WTC11 (cell line): ENCODE data around the gene KLHDC3. TPM values are rescaled to one million over a fixed set of nuclear protein-coding genes. Genes with fewer than 3 reads are reported as not detected.

Experiments used
- ATAC-seq: fragments of 200-7000 bp; cut with Tn5 transposase; 2 replicates; pipeline ENCODE4 v1.10.0; 2021; ENCODE audit warnings: mild to moderate bottlenecking, moderate library complexity
- CTCF ChIA-PET: fragments of 300-600 bp; sonication (Branson Sonifier 250); formaldehyde crosslinking; loops from one replicate; lab custom pipeline; 2021; ENCODE audit warnings: antibody characterized with exemption; lab: Charles Lee
- POLR2A ChIA-PET: fragments of 350-600 bp; sonication (Branson Sonifier 250); formaldehyde crosslinking; loops from one replicate; lab custom pipeline; 2021; ENCODE audit warnings: antibody characterized with exemption; lab: Charles Lee
- DNase-seq: peaks from one replicate; pipeline ENCODE4 v3.0.0; 2021; ENCODE audit warnings: low spot score
- H3K27ac Mint-ChIP-seq: 2 replicates; pipeline ENCODE4 v1.8.0; 2021; ENCODE audit warnings: mixed read lengths
- H3K27me3 Mint-ChIP-seq: 2 replicates; pipeline ENCODE4 v1.8.0; 2021; ENCODE audit warnings: low read depth, mild to moderate bottlenecking, moderate library complexity, mixed read lengths
- H3K36me3 Mint-ChIP-seq: 2 replicates; pipeline ENCODE4 v1.8.0; 2021; ENCODE audit warnings: mixed read lengths
- H3K4me1 Mint-ChIP-seq: 2 replicates; pipeline ENCODE4 v1.8.0; 2022; ENCODE audit warnings: mixed read lengths
- H3K4me3 Mint-ChIP-seq: 2 replicates; pipeline ENCODE4 v1.8.0; 2021; ENCODE audit warnings: mild to moderate bottlenecking, moderate library complexity, mixed read lengths
- H3K9me3 Mint-ChIP-seq: 2 replicates; pipeline ENCODE4 v1.8.0; 2021; ENCODE audit warnings: mixed read lengths
- ATF1 ChIP-seq: sonication (generic); formaldehyde crosslinking; IDR thresholded peaks from 2 replicates; pipeline ENCODE4 v1.8.1; 2023; ENCODE audit warnings: mild to moderate bottlenecking, moderate library complexity, missing genetic modification reagents
- CREB1 ChIP-seq: sonication (generic); formaldehyde crosslinking; IDR thresholded peaks from 2 replicates; pipeline ENCODE4 v1.8.0; 2023; ENCODE audit warnings: mild to moderate bottlenecking, missing genetic modification reagents
- GABPB1 ChIP-seq: sonication (generic); formaldehyde crosslinking; IDR thresholded peaks from 2 replicates; pipeline ENCODE4 v1.8.1; 2023; ENCODE audit warnings: mild to moderate bottlenecking, missing genetic modification reagents
- NFYB ChIP-seq: sonication (generic); formaldehyde crosslinking; conservative IDR thresholded peaks from 2 replicates; pipeline ENCODE4 v1.8.0; 2022; ENCODE audit warnings: low read depth, missing genetic modification reagents
- OVOL2 ChIP-seq: fragments of 250-450 bp; sonication (Bioruptor Pico); IDR thresholded peaks from 2 replicates; pipeline ENCODE4 v1.9.0; 2021; ENCODE audit warnings: mild to moderate bottlenecking, borderline replicate concordance
- SMAD4 ChIP-seq: sonication (generic); formaldehyde crosslinking; IDR thresholded peaks from 2 replicates; pipeline ENCODE4 v1.8.0; 2022; ENCODE audit warnings: mild to moderate bottlenecking, missing genetic modification reagents
- TEAD1 ChIP-seq: sonication (generic); formaldehyde crosslinking; IDR thresholded peaks from 2 replicates; pipeline ENCODE4 v1.8.0; 2022; ENCODE audit warnings: mild to moderate bottlenecking, missing genetic modification reagents
- TEAD4 ChIP-seq: sonication (generic); formaldehyde crosslinking; IDR thresholded peaks from 2 replicates; pipeline ENCODE4 v1.8.0; 2022; ENCODE audit warnings: mild to moderate bottlenecking, missing genetic modification reagents
- ZBTB21 ChIP-seq: sonication (generic); formaldehyde crosslinking; IDR thresholded peaks from 2 replicates; pipeline ENCODE4 v1.8.1; 2023; ENCODE audit warnings: mild to moderate bottlenecking, missing genetic modification reagents, borderline replicate concordance
- total RNA-seq: library from RNA; stranded (reverse); gene quantifications from 3 replicates; pipeline ENCODE4 v1.2.3, GENCODE V29; 2021
- TF ChIP-seq, protein P1 (sequence below): sonication (generic); formaldehyde crosslinking; IDR thresholded peaks from 2 replicates; pipeline ENCODE4 v1.8.0; 2022; ENCODE audit warnings: mild to moderate bottlenecking, missing genetic modification reagents
- TF ChIP-seq, protein P2 (sequence below): fragments of 250-450 bp; sonication (Bioruptor Pico); IDR thresholded peaks from 2 replicates; pipeline ENCODE4 v1.9.0; 2021; ENCODE audit warnings: mild to moderate bottlenecking
- TF ChIP-seq, protein P3 (sequence below): fragments of 250-450 bp; sonication (Bioruptor Pico); IDR thresholded peaks from 2 replicates; pipeline ENCODE4 v1.9.0; 2021; ENCODE audit warnings: moderate library complexity, mild to moderate bottlenecking, inconsistent platforms, borderline replicate concordance
- TF ChIP-seq, protein P4 (sequence below): sonication (generic); formaldehyde crosslinking; IDR thresholded peaks from 2 replicates; pipeline ENCODE4 v1.8.1; 2023; ENCODE audit warnings: mild to moderate bottlenecking, missing genetic modification reagents
- TF ChIP-seq, protein P5 (sequence below): sonication (generic); formaldehyde crosslinking; conservative IDR thresholded peaks from 2 replicates; pipeline ENCODE4 v1.8.1; 2023; ENCODE audit warnings: mild to moderate bottlenecking, low read depth, missing genetic modification reagents, moderate library complexity
- TF ChIP-seq, protein P6 (sequence below): fragments of 250-450 bp; sonication (Bioruptor Pico); IDR thresholded peaks from 2 replicates; pipeline ENCODE4 v2.1.2; 2022; ENCODE audit warnings: mild to moderate bottlenecking, moderate library complexity
- TF ChIP-seq, protein P7 (sequence below): sonication (generic); formaldehyde crosslinking; IDR thresholded peaks from 2 replicates; pipeline ENCODE4 v1.8.1; 2023; ENCODE audit warnings: mild to moderate bottlenecking, missing genetic modification reagents

The KLHDC3 gene
- total RNA-seq, 1 experiment from 2014 or later = 172 TPM

DNA sequence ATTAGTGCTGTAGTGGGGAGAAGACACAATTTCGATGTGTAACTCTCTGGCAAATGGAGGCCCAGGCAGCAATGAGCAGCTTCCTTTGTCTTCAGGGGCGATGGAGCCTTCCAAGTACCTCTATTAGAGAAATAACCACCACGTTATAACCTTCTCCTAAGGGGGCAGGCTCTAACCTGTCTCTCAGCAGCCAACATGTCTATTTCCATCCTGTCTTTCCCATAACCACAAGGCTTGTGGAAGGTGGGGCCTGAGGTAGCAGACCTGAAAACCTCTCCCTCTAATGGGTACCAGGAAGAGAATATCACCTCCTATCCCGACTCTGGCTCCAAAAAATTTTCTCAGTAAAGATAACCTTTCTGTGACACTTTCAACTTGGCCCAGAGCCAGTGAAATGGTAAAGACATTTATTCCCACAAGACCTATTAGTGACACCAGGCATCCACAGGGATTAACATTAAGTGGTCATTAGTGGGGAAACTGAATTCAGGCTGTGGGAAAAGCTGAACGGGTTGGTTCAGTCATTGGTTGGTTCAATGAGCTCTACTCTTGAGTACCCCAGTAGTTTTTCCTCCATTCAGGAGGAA, 39.0 kb upstream of the KLHDC3 start (continued):
- TF ChIP-seq, protein P1, sequence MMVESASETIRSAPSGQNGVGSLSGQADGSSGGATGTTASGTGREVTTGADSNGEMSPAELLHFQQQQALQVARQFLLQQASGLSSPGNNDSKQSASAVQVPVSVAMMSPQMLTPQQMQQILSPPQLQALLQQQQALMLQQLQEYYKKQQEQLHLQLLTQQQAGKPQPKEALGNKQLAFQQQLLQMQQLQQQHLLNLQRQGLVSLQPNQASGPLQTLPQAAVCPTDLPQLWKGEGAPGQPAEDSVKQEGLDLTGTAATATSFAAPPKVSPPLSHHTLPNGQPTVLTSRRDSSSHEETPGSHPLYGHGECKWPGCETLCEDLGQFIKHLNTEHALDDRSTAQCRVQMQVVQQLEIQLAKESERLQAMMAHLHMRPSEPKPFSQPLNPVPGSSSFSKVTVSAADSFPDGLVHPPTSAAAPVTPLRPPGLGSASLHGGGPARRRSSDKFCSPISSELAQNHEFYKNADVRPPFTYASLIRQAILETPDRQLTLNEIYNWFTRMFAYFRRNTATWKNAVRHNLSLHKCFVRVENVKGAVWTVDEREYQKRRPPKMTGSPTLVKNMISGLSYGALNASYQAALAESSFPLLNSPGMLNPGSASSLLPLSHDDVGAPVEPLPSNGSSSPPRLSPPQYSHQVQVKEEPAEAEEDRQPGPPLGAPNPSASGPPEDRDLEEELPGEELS = no peak
- no peak for TF ChIP-seq CREB1 (CRISPR knock-in tag)
- TF ChIP-seq OVOL2 (CRISPR knock-in tag) = no peak
- no peak for TF ChIP-seq GABPB1 (CRISPR knock-in tag)
- TF ChIP-seq, protein P2, sequence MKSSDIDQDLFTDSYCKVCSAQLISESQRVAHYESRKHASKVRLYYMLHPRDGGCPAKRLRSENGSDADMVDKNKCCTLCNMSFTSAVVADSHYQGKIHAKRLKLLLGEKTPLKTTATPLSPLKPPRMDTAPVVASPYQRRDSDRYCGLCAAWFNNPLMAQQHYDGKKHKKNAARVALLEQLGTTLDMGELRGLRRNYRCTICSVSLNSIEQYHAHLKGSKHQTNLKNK (CRISPR knock-in tag) = no peak

DNA sequence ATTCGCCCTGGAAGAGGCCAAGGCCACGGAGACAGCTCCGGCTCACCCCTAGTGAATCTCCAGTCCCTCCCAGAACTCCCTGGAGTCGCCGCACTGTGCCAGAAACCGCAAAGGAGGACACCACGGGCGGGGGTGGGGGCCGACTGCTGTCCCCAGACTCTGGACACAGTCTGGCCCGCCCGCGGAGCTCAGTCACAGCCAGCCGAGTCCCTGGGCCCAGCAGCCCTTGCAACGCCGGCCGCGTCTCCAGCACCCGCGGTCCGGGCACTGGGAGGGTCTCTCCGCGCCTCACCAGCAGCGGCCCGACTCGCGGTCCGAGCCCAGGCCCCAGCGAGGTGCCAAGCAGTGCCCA, 35.6 kb upstream of the KLHDC3 start:
- peak overlapping the region; percentile 77 for H3K4me3 Mint-ChIP-seq
- no peaks in the 10 kb centered on the region for H3K27me3 Mint-ChIP-seq
- peaks cover 17% of the 10 kb centered on the region for H3K4me1 Mint-ChIP-seq
- H3K9me3 Mint-ChIP-seq = no peaks in the 10 kb centered on the region
- TF ChIP-seq SMAD4 = no peak
- no peak for TF ChIP-seq ATF1 (CRISPR knock-in tag)
- TF ChIP-seq, protein P3, sequence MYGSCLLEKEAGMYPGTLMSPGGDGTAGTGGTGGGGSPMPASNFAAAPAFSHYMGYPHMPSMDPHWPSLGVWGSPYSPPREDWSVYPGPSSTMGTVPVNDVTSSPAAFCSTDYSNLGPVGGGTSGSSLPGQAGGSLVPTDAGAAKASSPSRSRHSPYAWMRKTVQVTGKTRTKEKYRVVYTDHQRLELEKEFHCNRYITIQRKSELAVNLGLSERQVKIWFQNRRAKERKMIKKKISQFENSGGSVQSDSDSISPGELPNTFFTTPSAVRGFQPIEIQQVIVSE = no peak
- TF ChIP-seq, protein P4, sequence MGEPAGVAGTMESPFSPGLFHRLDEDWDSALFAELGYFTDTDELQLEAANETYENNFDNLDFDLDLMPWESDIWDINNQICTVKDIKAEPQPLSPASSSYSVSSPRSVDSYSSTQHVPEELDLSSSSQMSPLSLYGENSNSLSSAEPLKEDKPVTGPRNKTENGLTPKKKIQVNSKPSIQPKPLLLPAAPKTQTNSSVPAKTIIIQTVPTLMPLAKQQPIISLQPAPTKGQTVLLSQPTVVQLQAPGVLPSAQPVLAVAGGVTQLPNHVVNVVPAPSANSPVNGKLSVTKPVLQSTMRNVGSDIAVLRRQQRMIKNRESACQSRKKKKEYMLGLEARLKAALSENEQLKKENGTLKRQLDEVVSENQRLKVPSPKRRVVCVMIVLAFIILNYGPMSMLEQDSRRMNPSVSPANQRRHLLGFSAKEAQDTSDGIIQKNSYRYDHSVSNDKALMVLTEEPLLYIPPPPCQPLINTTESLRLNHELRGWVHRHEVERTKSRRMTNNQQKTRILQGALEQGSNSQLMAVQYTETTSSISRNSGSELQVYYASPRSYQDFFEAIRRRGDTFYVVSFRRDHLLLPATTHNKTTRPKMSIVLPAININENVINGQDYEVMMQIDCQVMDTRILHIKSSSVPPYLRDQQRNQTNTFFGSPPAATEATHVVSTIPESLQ (CRISPR knock-in tag) = no peak
- no peak for TF ChIP-seq TEAD1
- TF ChIP-seq, protein P5, sequence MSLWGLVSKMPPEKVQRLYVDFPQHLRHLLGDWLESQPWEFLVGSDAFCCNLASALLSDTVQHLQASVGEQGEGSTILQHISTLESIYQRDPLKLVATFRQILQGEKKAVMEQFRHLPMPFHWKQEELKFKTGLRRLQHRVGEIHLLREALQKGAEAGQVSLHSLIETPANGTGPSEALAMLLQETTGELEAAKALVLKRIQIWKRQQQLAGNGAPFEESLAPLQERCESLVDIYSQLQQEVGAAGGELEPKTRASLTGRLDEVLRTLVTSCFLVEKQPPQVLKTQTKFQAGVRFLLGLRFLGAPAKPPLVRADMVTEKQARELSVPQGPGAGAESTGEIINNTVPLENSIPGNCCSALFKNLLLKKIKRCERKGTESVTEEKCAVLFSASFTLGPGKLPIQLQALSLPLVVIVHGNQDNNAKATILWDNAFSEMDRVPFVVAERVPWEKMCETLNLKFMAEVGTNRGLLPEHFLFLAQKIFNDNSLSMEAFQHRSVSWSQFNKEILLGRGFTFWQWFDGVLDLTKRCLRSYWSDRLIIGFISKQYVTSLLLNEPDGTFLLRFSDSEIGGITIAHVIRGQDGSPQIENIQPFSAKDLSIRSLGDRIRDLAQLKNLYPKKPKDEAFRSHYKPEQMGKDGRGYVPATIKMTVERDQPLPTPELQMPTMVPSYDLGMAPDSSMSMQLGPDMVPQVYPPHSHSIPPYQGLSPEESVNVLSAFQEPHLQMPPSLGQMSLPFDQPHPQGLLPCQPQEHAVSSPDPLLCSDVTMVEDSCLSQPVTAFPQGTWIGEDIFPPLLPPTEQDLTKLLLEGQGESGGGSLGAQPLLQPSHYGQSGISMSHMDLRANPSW = no peak
- TF ChIP-seq, protein P6, sequence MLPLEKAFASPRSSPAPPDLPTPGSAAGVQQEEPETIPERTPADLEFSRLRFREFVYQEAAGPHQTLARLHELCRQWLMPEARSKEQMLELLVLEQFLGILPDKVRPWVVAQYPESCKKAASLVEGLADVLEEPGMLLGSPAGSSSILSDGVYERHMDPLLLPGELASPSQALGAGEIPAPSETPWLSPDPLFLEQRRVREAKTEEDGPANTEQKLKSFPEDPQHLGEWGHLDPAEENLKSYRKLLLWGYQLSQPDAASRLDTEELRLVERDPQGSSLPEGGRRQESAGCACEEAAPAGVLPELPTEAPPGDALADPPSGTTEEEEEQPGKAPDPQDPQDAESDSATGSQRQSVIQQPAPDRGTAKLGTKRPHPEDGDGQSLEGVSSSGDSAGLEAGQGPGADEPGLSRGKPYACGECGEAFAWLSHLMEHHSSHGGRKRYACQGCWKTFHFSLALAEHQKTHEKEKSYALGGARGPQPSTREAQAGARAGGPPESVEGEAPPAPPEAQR = no peak
- TF ChIP-seq TEAD4 (CRISPR knock-in tag) = no peak
- TF ChIP-seq ZBTB21 (CRISPR knock-in tag) = no peak
- no peak for TF ChIP-seq NFYB (CRISPR knock-in tag)
- TF ChIP-seq OVOL2 (CRISPR knock-in tag) = no peak
- TF ChIP-seq, protein P7, sequence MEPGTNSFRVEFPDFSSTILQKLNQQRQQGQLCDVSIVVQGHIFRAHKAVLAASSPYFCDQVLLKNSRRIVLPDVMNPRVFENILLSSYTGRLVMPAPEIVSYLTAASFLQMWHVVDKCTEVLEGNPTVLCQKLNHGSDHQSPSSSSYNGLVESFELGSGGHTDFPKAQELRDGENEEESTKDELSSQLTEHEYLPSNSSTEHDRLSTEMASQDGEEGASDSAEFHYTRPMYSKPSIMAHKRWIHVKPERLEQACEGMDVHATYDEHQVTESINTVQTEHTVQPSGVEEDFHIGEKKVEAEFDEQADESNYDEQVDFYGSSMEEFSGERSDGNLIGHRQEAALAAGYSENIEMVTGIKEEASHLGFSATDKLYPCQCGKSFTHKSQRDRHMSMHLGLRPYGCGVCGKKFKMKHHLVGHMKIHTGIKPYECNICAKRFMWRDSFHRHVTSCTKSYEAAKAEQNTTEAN = no peak
- peak; percentile 22 for ATAC-seq
- CTCF ChIA-PET = interaction anchor here (1.1 to 3.7 kb wide), 7 partner anchors 10 to 165 kb away, joined by 3 to 19 read pairs (median 5); partner anchors contain the start of genes KLHDC3 and MEA1
- no peak overlapping the region for H3K27ac Mint-ChIP-seq
- DNase-seq = peak; percentile 40
- POLR2A ChIA-PET = interaction anchor here (0.6 to 1.9 kb wide), 12 partner anchors 12 to 540 kb away, joined by 3 to 11 read pairs (median 3); partner anchors contain the start of genes CNPY3, GNMT, KLC4 and KLHDC3
- H3K36me3 Mint-ChIP-seq = no peaks in the 10 kb centered on the region
